Stomach (tissue), 9 donors: ENCODE data around the gene MED10. TPM values are rescaled to one million over a fixed set of nuclear protein-coding genes. Genes with fewer than 3 reads are reported as not detected.

Experiments used
- DNase-seq, 2 donors: peaks; one replicate each; pipeline versions ENCODE4 v3.0.0 to v3.0.0-alpha.2; 2013 to 2019
- H3K27ac ChIP-seq, 5 donors: fragments of 200-600 bp in 4 of 5; sonication (generic) in 4 of 5; one replicate each; pipeline ENCODE4 v1.5.1; 2013 to 2019; ENCODE audit warnings: mild to moderate bottlenecking in 1 of 5, moderate library complexity in 1 of 5
- H3K27me3 ChIP-seq, 3 donors: fragments of 200-600 bp; sonication (generic); one replicate each; pipeline ENCODE4 v1.5.1; 2017 to 2019; ENCODE audit warnings: mixed run types in 1 of 3
- H3K36me3 ChIP-seq, 4 donors: fragments of 200-600 bp; sonication (generic); 1 replicate in 3 of 4; 2 replicates in 1 of 4; pipeline ENCODE4 v1.5.1; 2016 to 2019
- H3K4me1 ChIP-seq, 4 donors: fragments of 200-600 bp; sonication (generic); one replicate each; pipeline ENCODE4 v1.5.1; 2016 to 2019
- H3K4me3 ChIP-seq, 4 donors: fragments of 200-600 bp; sonication (generic) in 3 of 4; one replicate each; pipeline ENCODE4 v1.5.1; 2016 to 2019; ENCODE audit warnings: mild to moderate bottlenecking in 1 of 4
- H3K9me3 ChIP-seq, 4 donors: fragments of 200-600 bp; sonication (generic); one replicate each; pipeline ENCODE4 v1.5.1; 2016 to 2019
- CTCF ChIP-seq, 7 experiments: fragments of 450-650 bp in 4 of 7; fragments of 200-600 bp in 3 of 7; sonication (generic) in 3 of 7; IDR thresholded peaks; one replicate each; pipeline ENCODE4 v1.5.1; 2016 to 2019; ENCODE audit warnings: antibody characterized with exemption in 7 of 7, control low read depth in 2 of 7, mild to moderate bottlenecking in 1 of 7
- EP300 ChIP-seq: sonication (generic); formaldehyde crosslinking; IDR thresholded peaks from one replicate; pipeline ENCODE4 v1.6.1; 2017; ENCODE audit warnings: antibody characterized with exemption
- POLR2A ChIP-seq, 4 donors: fragments of 450-650 bp; IDR thresholded peaks; one replicate each; pipeline ENCODE4 v1.6.1; 2016; ENCODE audit warnings: antibody characterized with exemption in 4 of 4, control low read depth in 2 of 4, mild to moderate bottlenecking in 1 of 4, moderate library complexity in 1 of 4
- POLR2AphosphoS5 ChIP-seq, 3 donors: sonication (generic); formaldehyde crosslinking; IDR thresholded peaks; one replicate each; pipeline ENCODE4 v1.6.1; 2016; ENCODE audit warnings: antibody characterized with exemption in 3 of 3
- WGBS, 5 donors: extraction: QIAGEN DNeasy Blood & Tissue Kit in 3 of 5; methylation state at CpG; one replicate each; pipeline versions ENCODE4 v1.1.5 to v1.1.7; 2013 to 2018; 5-methylcytosine and 5-hydroxymethylcytosine counted together
- intact Hi-C: fragments of 100-400 bp; cut with DNase I; formaldehyde crosslinking; loops from one replicate; pipeline ENCODE4 v1.15.1; 2023; ENCODE audit warnings: low total_unique reads
- polyA plus RNA-seq, 3 donors: library from polyadenylated mRNA; stranded (reverse); fragments of 200-250 nt; gene quantifications; one replicate each; pipeline ENCODE4 v1.2.3, GENCODE V29; 2013
- total RNA-seq, 5 donors: library from RNA; depleted of rRNA; stranded (reverse); fragments of >200 nt; gene quantifications; one replicate each; pipeline versions ENCODE4 v1.1.0 to v1.2.3, GENCODE V29; 2014 to 2016
- donor health status: healthy with polysubstance abuse.
- donor health status: Bipolar disorder and iron deficiency.
- donor health status: healthy.

Gene MED10
- total and polyA plus RNA-seq, 8 donors = 17.5 to 104 (median 34.3) TPM

DNA sequence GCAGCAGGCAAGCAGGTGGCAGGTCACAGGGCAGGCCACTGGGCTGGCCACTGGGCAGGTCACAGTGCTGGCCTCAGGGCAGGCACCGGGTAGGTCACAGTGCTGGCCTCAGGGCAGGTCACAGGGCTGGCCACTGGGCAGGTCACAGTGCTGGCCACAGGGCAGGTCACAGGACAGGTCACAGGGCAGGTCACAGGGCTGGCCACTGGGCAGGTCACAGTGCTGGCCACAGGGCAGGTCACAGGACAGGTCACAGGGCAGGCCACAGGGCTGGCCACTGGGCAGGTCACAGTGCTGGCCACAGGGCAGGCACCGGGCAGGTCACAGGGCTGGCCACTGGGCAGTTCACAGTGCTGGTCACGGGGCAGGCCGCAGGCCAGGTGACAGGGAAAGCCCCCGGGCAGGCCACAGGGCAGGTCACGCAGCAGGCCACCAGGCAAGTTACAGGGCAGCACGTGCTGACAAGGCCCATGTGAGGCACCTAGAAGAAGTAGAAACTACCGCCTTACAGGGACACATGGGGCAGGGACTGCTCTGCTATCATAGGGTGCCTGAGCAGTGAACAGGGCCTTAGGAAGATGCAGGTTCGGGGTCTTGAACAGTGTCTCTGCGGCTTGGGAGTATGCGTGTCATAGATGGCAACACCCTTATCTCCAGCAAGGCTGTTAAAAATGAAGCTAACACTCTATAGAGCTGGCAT is 18.6 kb upstream of the MED10 start:
- no peak for DNase-seq
- no peak overlapping the region for H3K27ac ChIP-seq
- TF ChIP-seq POLR2A (IDR thresholded peaks at IDR 0.05) (no peak), EP300 (no peak), POLR2AphosphoS5 (IDR thresholded peaks at IDR 0.05) (no peak), CTCF (IDR thresholded peaks at IDR 0.05) (no peak)
- intact Hi-C loops = no loop called here
- H3K36me3 ChIP-seq = no peaks in the 10 kb centered on the region
- H3K4me1 ChIP-seq = no peaks in the 10 kb centered on the region
- H3K27me3 ChIP-seq = peaks cover 0 to 12% (median 0%) of the 10 kb centered on the region in 3 donors
- WGBS, 5 donors = 78 to 93% (median 91%) methylated on average over 4 to 11 of the region's 11 CpGs
- H3K9me3 ChIP-seq = no peaks in the 10 kb centered on the region
- no peak overlapping the region for H3K4me3 ChIP-seq

DNA sequence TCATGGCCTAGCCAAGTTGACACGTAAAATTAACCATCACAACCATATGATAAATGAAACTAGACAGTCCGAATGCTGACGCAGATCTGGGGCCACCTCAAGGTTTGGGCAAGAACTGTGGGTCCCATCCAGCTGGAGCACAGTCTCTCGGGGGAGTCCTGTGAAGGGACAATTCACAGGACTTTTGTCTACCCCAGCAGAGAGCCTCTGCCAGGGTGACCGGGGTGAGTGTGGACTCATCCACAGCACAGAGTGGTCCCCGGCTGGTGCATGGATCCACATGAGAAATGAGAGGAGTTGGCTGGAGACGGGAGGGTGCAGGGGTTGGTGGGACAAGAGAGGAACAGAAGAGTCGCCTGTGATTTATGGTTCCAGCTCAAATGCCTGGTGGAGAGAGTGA is 17.7 kb upstream of the MED10 start:
- Histone ChIP-seq H3K36me3 (no peaks in the 10 kb centered on the region), H3K9me3 (no peaks in the 10 kb centered on the region), H3K27ac (no peak overlapping the region), H3K27me3 (peaks cover 0 to 13% (median 0%) of the 10 kb centered on the region in 3 donors), H3K4me1 (no peaks in the 10 kb centered on the region), H3K4me3 (no peak overlapping the region)
- no peak for DNase-seq
- WGBS, 5 donors = 84 to 93% (median 89%) methylated on average over 8 of the region's 8 CpGs
- TF ChIP-seq POLR2AphosphoS5 (IDR thresholded peaks at IDR 0.05) = no peak
- no peak for TF ChIP-seq EP300
- intact Hi-C loops = no loop called here

GRCh38 chr5:6395621-6396020 is 17.3 kb upstream of the MED10 start:
- no peak for DNase-seq
- Histone ChIP-seq H3K4me1 (no peaks in the 10 kb centered on the region), H3K4me3 (no peak overlapping the region), H3K9me3 (no peaks in the 10 kb centered on the region), H3K27ac (no peak overlapping the region), H3K27me3 (peaks cover 0 to 15% (median 0%) of the 10 kb centered on the region in 3 donors), H3K36me3 (no peaks in the 10 kb centered on the region)
- WGBS, 5 donors = 79 to 94% (median 85%) methylated on average over 3 of the region's 3 CpGs
- TF ChIP-seq POLR2AphosphoS5 (IDR thresholded peaks at IDR 0.05) (no peak), POLR2A (IDR thresholded peaks at IDR 0.05) (no peak), EP300 (no peak), CTCF (IDR thresholded peaks at IDR 0.05) (no peak)
- intact Hi-C loops = no loop called here

- no peaks in the 10 kb centered on the region for H3K9me3 ChIP-seq
- DNase-seq = no peak
- TF ChIP-seq POLR2A (IDR thresholded peaks at IDR 0.05) = no peak
- no peak for TF ChIP-seq EP300
- no peak for TF ChIP-seq POLR2AphosphoS5 (IDR thresholded peaks at IDR 0.05)
- TF ChIP-seq CTCF (IDR thresholded peaks at IDR 0.05) = no peak
- H3K4me1 ChIP-seq = no peaks in the 10 kb centered on the region
- no peak overlapping the region for H3K27ac ChIP-seq
- H3K27me3 ChIP-seq = peaks cover 0 to 15% (median 0%) of the 10 kb centered on the region in 3 donors
- intact Hi-C loops = no loop called here
- H3K36me3 ChIP-seq = no peaks in the 10 kb centered on the region
- WGBS, 5 donors = 63 to 75% (median 73%) methylated on average over 7 of the region's 7 CpGs
- H3K4me3 ChIP-seq = no peak overlapping the region
Observed at GRCh38 chr5:6395102-6395445, 16.7 kb upstream of the MED10 start.

DNA sequence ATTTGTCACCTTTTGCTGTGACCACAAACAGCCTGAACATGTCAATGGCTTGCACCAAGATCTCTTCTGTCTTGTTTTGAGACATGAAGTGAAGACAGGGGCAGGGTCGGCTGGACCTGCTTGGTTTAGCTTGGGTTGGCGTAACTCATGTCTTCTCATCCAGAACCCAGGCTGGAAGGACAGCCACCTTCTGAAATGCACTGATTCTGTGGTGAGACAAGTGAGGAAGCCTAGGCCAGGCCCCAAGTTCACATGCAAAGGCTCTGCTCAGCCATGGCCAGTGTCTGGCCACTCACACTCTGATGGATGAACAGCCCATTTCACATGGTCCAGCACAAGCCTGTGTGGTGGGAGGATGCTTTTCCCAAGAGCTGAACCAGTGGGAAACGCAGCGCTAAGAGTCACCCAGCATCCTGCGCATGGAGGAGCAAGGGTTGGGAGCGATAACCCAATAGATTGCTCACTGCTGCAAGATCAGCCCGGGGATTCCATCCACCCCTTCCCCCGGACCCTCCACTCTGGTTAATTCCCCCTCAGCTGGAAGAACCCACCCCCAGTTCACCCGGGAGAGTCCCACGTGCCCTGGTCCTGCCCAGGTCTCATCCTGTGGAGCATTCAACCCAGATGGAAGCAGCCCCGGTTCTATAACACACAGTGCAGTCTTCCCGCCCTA is 16.2 kb upstream of the MED10 start:
- H3K4me3 ChIP-seq = no peak overlapping the region
- intact Hi-C loops = no loop called here
- DNase-seq = no peak

More for the DNA sequence above, 16.2 kb upstream of the MED10 start:
- Histone ChIP-seq H3K27ac (no peak overlapping the region), H3K9me3 (no peaks in the 10 kb centered on the region), H3K36me3 (no peaks in the 10 kb centered on the region), H3K27me3 (peaks cover 0 to 15% (median 0%) of the 10 kb centered on the region in 3 donors), H3K4me1 (no peaks in the 10 kb centered on the region)
- TF ChIP-seq POLR2A (IDR thresholded peaks at IDR 0.05) (no peak), POLR2AphosphoS5 (IDR thresholded peaks at IDR 0.05) (no peak), EP300 (no peak), CTCF (IDR thresholded peaks at IDR 0.05) (no peak)
- 86 to 91% (median 89%) methylated on average over 12 of the region's 12 CpGs for WGBS, 5 donors
